HL-60 (cell line): ENCODE data around the gene COL24A1.

Experiments
- POLR2AphosphoS5 ChIP-seq: IDR thresholded peaks from 2 replicates; pipeline ENCODE4 v1.6.1; 2012; ENCODE audit warnings: low read depth
- TF ChIP-seq, protein P1 (sequence below): IDR thresholded peaks from one replicate; pipeline ENCODE4 v1.5.1; 2011; ENCODE audit warnings: low read length, control low read depth, inconsistent platforms; ENCODE audit not compliant: insufficient read depth

DNA sequence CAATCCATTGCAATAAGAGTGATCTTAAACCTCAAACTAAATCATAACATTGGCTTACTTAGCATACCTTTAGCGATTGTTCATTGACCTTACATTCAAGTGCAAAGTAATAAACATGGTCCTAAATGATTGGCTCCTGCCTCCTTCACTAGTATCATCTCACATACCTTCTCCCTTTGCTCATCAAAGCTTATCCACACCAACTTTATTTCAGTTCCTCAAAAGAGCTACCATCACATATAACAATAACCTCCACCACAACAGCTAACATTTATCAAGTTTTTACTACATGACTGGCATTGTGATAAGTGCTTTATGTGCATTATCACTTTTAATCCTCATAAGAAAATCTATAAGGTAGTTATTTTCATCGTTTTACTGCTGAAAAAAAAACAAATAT, 198.8 kb downstream of the COL24A1 start:
- TF ChIP-seq, protein P1, sequence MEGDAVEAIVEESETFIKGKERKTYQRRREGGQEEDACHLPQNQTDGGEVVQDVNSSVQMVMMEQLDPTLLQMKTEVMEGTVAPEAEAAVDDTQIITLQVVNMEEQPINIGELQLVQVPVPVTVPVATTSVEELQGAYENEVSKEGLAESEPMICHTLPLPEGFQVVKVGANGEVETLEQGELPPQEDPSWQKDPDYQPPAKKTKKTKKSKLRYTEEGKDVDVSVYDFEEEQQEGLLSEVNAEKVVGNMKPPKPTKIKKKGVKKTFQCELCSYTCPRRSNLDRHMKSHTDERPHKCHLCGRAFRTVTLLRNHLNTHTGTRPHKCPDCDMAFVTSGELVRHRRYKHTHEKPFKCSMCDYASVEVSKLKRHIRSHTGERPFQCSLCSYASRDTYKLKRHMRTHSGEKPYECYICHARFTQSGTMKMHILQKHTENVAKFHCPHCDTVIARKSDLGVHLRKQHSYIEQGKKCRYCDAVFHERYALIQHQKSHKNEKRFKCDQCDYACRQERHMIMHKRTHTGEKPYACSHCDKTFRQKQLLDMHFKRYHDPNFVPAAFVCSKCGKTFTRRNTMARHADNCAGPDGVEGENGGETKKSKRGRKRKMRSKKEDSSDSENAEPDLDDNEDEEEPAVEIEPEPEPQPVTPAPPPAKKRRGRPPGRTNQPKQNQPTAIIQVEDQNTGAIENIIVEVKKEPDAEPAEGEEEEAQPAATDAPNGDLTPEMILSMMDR: no peak
- TF ChIP-seq POLR2AphosphoS5: no peak
